DMS53 treated with DMSO at 0.1 percent for 48 hours (cell line): ENCODE data around the gene OR5H6.
"Not testable (repeated sequence)": the region's sequence is repeated elsewhere in the genome, so short reads cannot be mapped to it uniquely, and the experiment has no call there.

Experiments used
- DNase-seq: peaks from one replicate; lab custom pipeline; 2025; ENCODE audit not compliant: unreplicated experiment; lab: John Stamatoyannopoulos, UW

OR5H6 gene

GRCh38 chr3:98263944-98264343, at the start of gene OR5H6:
OR5H6 (plus strand) TSS chr3:98264244; CDS start chr3:98264333, 89 bp downstream.
- DNase-seq = no peak

GRCh38 chr3:98215051-98215450, 49.0 kb upstream of the OR5H6 start:
- no peak for DNase-seq

DNA sequence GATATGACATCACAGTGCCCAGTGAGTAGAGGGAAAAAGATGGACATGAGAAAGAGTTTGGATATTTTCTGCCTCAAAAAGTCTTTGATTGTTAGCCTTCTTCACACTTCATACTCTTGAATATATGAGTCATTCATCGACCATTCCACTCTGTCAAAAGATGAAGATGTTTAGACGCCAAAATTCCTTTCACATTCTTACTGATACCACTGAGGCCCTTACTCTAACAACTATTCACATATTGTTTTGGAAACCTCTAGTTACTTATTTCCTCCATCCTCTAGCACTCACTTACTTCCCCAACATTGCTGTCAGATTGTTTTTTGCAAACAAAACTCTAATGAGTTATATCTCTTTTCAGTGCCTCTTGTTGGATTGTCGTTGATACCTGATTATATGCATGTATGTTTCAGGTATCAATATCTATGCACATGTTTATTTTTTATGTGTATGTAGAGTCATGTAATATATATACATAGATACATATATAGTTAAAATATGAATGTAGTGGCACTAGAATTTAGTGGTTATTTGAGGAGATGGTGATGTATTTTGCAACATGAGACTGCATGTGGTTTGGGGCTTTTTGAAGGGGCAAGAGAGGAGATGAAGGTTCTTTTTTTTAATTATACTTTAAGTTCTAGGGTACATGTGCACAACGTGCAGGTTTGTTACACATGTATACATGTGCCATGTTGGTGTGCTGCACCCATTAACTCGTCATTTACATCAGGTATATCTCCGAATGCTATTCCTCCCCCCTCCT, 40.0 kb upstream of the OR5H6 start:
- no peak for DNase-seq

- no peak for DNase-seq
These were observed 31.6 kb upstream of the OR5H6 start for GRCh38 chr3:98232489-98232888.

DNA sequence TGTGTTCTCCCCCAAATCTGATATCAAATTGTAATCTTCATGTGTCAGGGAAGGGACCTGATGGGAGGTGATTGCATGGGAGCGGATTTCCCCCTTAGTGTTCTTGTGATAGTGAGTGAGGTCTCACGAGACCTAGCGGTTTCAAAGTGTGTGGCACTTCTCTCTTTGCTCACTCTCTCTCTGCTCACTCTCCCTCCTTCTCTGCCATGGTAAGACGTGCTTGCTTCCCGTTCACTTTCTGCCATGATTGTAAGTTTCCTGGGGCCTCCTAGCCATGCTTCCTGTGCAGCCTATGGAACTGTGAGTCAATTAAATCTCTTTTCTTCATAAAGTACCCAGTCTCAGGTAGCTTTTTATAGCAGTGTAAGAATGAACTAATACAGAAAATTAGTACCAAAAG, 30.6 kb upstream of the OR5H6 start:
- DNase-seq = no peak

DNA sequence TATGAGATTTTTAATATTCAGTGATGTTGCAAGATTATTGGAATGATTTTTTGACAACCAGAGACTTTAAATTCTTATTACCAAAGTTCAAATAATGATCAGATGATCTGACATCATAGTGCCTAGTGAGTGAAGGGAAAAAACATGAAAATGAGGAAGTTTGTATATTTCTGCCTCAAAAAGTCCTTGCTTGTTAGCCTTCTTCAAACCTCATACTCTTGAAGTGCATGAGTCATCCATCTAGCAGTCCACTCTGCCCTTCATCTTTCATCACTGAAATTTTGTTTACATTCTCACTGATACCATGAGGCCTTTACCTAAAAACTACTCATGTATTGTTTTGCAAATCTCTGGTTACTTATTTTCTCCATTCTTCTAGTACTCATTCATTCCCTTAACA, 23.9 kb upstream of the OR5H6 start:
- peak; percentile 58 for DNase-seq

DNA sequence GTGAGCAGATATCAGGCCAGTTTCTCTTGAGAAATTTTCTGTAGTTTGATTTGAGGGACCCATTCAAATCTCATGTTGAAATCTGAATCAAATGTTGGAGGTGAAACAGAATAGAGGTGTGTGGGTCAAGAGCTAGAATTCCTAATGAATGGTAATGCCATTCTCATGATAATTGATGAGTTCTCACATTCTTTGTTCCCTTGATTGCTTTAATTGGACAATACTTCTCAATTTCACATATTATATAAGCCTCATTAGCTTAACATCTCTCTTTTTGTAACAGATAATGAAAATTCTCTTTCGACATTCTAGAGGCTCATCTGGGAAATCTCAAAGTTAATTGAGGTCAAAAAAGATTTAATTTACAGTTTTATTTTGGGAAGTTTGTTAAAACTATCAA, 21.9 kb upstream of the OR5H6 start:
- DNase-seq = no peak

DNA sequence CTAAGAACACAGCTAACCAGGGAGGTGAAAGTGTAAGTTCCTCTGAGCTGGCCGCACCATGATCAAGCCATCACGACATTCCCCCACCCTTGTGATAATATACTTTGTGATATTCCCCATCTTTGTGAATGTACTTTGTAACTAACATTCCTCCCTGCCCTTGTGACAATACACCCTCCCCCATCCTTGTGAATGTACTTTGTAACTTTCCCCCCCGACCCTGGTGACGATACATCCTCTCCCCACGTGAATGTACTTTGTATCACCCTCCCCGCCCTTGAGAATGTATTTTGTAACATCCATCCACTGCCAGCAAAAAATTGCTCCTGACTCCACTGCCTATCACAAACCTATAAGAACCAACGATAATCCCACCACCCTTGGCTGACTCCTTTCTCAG, 20.2 kb upstream of the OR5H6 start:
- no peak for DNase-seq

DNA sequence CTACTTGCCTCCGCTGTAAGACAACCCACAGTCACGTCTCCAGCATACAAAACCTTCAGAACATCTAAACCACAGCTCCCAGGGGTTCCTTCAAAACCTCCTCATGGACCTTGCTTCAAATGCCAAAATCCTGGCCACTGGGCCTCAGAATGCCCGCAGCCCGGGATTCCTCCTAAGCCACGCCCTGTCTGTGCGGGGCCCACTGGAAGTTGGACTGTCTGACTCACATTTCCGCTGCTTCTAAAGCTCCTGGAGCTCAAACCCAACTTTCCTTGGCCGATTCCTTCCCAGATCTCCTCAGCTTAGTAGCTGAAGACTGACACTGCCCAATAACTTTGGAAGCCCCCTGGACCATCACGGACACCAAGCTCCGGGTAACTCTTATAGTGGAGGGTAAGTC, 17.9 kb upstream of the OR5H6 start:
- DNase-seq = no peak

GRCh38 chr3:98256026-98256425, 8.0 kb upstream of the OR5H6 start:
- DNase-seq = not testable (repeated sequence)

GRCh38 chr3:98259707-98260106, 4.3 kb upstream of the OR5H6 start:
- no peak for DNase-seq

DNA sequence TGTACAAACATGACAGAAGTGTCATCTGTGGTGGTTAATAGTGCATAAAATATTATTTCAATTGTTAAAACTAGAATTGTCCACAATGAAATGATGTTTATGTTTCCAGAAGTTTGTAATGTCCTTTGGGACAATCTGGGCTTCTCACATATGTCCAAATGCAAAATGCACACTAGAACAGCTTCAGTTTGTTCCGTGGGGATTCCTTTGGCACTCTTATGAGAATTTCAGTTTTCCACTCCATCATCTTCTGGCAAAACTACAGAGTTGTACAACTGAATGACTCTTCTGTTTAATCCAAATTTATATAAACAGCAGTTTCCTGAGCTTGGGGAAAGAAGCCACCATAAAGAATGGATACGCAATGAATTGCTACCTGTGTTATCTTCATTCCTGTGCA, 2.0 kb upstream of the OR5H6 start:
- DNase-seq = no peak

DNA sequence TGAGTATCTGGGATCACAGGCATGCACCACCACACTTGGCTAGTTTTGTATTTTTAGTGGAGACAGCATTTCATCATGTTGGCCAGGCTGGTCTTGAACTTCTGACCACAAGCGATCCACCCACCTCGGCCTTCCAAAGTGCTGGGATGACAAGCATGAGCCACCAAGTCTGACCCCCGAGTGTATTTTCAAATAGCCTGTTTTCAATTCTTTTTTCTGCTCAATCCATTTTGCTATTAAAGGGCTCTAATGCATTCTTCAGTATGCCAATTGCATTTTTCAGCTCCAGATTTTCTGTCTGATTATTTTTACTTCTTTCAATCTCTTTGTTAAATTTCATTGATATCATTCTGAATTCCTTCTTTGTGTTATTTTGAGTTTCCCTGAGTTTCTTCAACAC, 5.8 kb downstream of the OR5H6 start:
- DNase-seq = no peak

GRCh38 chr3:98272126-98272525, 8.1 kb downstream of the OR5H6 start:
- no peak for DNase-seq

DNA sequence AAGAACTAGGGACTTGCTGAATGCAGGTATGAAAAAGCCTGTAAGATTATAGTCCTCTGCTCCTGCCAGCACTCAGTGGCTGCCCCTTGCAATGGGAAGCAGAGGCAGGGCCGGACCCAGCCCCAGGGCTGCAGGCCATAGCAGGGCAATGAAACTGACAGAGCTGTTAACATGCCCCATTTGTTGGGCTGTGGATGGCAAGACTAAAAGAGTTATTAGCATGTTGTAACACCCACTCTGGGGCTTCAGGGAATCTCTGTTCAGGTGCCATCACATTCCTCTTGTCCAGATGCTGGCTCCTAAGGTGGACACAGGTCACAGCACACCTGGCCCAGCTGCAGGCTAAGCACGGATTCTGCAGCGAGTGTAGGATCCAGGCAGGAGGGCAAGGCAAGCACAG, 10.9 kb downstream of the OR5H6 start:
- DNase-seq = no peak

DNA sequence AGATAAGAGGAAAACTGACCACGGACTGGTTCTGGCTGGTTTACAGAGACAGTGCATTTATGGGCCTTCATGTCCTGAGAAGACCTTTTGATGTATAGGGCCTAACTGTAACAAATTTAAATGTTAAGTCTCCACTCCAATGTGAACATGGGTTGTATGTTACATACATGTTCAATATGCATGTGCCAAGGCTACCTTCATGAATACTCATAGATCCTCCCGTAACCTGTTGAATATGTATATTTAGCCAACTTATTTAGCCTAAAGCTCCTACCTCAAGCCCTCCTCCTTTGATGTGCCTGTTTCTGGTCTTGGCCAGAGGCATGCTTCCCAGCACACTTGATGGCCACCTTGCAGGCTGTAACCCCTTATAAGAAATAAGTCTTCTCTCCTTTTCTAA, 18.2 kb downstream of the OR5H6 start, which contains the start of gene OR5H2:
Gene OR5H2, plus strand, starts transcription at position 301 of the 400 bp plus-strand sequence. CDS start 398 bp downstream, outside the sequence.
- no peak for DNase-seq

DNA sequence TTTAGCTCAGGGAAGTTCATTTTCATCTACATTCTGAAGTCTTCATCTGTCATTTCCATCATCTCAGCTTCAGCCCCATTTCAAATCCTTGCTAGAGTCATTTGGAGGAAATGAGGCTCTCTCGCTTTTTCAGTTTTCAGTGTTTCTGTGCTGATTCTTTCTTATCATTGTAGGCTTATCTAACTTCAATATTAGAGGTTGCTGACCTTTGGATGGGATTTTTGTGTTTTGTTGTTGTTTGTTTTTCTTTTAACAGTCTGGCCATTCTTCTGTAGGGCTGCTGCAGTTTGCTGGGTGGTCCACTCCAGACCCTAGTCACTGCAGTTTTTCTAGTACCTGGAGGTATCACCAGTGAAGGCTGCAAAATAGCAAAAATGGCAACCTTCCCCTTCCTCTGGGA, 26.9 kb downstream of the OR5H6 start:
- DNase-seq = no peak

DNA sequence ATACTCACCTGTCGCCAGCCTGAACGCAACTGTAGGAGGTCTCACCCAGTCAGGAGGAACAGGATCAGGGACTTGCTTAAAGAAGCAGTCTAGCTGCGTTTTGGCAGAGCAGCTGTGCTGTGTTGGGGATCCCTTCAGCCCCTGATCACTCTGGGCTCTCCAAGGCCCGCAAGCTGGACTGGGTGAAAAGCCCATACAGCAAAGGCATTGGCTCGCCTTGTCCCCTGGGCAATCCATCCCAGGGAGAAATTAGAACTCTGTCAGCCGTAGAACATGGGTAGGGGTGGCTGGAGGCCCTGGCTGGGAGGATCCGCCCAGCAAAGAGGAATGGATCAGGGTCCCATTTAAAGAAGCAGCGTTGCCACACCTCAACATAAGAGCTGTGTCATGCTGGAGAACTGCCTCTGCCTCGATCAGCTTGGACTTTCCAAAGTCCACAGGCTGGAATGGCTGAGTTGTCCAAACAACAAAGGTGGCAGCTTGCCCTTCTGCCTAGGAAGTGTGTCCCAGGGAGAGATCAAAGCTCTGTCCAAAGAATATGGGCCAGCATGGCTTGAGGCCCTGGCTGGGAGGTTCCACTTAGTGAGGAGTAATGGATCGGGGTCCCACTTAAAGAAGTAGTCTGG, 27.4 kb downstream of the OR5H6 start:
- DNase-seq = no peak
